ENCODE measurements around the gene APOL6.
"Not testable (repeated sequence)": the region's sequence is repeated elsewhere in the genome, so short reads cannot be mapped to it uniquely, and the experiment has no call there.

APOL6 gene

DNA sequence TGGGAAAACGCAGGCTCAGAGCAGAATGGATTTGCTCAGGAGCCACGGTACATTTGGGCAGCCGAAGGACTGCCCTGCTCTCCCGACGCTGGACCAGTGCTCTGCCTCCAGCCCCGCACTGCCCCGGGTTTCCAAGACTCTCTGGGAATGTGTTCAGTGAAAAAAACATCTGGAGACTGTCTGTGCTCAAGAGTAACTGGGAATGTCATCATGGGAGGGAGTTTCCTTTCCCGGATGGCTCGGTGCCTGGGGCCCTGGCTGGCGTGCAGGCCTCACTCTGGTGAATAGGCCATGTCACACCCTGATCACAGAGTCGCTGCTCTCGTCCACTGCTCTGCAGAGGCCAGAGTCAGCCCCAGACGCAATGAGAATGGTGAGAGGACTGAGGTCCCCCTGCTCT is 9.8 kb upstream of the APOL6 start:
- peak; percentile 61 for DNase-seq

- DNase-seq: no peak
These were observed 6.6 kb upstream of the APOL6 start for GRCh38 chr22:35641494-35642120.

- no peak for DNase-seq
These were observed 5.9 kb upstream of the APOL6 start for GRCh38 chr22:35642305-35642741.

GRCh38 chr22:35643991-35644390 is 4.3 kb upstream of the APOL6 start:
- DNase-seq: no peak

GRCh38 chr22:35645646-35646045 is 2.6 kb upstream of the APOL6 start:
- no peak for DNase-seq

DNA sequence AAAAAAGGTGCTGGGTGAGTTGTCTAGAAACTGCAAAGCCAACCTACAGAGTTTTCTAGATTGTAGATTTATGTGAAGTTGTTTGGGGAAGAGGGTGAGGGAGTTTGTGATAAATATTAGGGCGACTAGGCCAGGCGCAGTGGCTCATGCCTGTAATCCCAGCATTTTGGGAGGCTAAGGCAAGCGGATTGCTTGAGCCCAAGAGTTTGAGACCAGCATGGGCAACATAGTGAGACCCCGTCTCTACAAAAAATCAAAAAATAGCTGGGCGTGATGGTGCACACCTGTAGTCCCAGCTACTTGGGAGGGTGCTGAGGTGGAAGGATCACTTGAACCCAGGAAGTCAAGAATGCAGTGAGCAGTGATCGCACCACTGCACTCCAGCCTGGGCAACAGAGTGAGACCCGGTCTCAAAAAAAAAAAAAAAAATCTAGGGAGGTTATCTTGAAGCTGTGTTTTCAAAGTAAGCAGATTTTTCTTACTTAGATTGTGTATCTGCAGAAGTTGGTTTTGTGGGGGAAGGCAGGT is 844 bp downstream of the APOL6 start:
- DNase-seq: no peak

DNA sequence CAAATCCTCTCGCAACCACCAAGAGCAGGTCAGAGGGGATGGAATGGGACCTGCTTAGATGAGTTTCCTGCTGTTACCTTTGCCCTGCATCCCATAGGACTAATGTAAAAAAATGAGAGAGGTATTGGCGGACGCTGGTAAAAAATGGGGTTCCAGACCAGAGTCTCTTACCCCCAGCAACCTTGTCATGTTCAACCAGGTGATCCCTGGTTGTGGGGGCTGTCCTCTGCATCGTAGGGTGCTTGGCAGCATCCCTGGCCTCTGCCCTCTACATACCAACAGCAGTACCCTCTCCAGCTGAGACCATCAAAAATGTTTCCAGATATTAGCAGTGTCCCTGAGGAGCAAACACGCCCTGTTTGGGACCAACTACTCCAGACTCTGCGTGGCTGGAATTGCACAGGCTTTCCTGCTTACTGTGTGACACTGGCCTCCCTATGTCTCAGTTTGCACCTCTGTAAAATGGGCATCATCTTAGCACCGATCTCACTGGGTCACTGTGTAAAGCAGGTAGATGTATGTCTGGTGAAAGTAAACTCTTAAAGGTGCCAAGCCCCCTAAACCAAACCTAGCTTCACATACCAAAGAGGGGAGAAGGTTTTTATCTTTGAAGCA is 1.5 kb downstream of the APOL6 start:
- DNase-seq: no peak

DNA sequence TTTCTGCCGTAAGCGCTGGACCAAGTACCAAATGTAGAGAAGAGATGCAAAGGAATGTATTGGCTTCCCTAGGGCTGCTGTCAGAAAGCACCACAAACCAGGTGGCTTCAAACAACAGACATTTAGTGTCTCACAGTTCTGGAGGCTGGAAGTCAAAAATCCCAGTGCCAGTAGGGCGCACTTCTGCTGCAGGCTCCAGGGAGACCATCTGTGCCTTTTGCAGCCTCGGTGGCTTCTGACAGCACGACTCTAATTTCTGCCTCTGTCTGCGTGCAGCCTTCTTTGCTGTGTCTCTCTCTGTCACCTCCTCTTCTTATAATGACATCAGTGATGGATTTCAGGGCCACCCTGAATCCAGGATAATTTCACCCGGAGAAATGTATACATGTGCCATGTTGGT is 2.8 kb downstream of the APOL6 start:
- DNase-seq: no peak

- no peak for DNase-seq
These were observed 5.6 kb downstream of the APOL6 start for GRCh38 chr22:35653824-35654223.

DNA sequence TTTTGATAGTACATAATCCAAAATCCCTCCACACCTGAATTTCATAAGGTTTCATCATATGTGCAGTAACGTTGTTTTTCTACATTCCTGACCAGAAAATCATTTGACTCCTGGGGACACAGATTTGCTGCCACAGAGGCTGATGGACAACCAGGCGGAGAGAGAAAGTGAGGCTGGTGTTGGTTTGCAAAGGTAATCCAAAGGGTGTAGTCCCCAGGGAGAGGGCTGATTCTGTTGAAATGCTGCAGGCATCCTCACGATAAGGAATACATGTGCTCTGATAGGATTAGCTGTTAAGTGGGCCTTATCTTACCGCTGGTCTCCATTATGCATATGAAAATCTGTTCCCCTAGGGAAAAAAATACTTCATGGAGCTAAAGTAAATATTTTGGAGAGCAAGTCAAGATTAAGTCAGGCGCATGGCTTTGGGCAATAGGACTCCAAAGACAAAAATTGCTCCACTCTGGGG is 8.1 kb downstream of the APOL6 start:
- no peak for DNase-seq

- DNase-seq: no peak
These were observed 9.5 kb downstream of the APOL6 start for GRCh38 chr22:35657571-35658312.

- no peak for DNase-seq
These were observed 12.3 kb downstream of the APOL6 start for GRCh38 chr22:35660291-35661127.

DNA sequence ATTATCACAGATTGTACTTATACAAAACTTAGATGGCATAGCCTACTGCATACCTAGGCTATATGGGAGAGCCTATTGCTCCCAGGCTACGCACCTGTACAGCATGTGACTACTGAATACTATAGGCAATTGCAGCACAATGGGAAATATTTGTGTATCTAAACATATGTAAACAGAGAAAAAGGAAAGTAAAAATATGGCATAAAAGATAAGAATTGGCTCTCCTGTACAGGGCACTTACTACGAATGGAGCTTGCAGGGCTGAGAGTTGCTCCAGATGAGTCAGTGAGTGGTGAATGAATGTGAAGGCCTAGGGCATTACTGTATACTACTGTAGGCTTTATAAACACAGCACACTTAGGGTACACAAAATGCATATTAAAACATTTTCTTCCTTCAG is 13.2 kb downstream of the APOL6 start:
- DNase-seq: no peak

DNA sequence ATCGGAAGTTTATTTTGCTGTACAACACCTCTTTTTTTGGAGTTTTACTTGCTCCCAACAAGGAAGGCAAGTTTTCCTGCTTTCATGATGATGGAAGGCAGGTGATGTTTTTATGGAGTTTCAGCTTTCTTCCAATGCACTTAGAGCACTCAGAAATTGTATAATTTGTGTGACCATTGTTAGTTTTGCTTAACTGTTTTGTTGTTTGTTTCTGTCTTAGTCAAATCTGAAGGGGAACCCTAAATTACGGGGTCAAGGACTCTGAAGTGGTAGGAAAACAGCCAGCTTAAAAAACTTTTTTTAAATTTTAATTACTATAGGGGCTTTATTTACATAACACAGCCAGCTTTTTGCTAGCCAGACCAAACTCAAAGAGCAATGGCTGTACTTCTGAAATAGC is 14.7 kb downstream of the APOL6 start:
- no peak for DNase-seq

- no peak for DNase-seq
These were observed 15.1 kb downstream of the APOL6 start for GRCh38 chr22:35663371-35663770.

GRCh38 chr22:35664955-35665587 is 16.8 kb downstream of the APOL6 start:
- DNase-seq: no peak

- not testable (repeated sequence) for DNase-seq
These were observed 18.5 kb downstream of the APOL6 start for GRCh38 chr22:35666699-35667098.

DNA sequence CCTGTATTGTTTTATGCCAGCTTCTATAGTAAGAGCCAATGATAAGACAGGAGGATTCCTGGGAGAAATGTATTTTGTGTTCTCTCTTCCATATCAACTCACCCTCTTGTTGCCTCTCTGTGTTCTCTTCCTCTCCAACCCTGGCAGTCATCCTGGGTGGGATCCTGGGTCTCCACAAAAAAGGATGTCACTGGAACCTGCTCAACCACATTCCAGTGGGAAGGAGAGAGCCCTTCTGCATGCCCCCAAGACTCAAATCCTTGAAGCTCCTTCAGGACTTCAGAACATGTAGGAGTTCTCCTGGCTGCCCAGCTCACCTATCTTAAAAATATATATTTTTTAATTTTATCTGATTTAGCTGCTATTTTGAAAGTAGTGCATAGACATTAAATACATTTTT is 26.1 kb downstream of the APOL6 start:
- no peak for DNase-seq

DNA sequence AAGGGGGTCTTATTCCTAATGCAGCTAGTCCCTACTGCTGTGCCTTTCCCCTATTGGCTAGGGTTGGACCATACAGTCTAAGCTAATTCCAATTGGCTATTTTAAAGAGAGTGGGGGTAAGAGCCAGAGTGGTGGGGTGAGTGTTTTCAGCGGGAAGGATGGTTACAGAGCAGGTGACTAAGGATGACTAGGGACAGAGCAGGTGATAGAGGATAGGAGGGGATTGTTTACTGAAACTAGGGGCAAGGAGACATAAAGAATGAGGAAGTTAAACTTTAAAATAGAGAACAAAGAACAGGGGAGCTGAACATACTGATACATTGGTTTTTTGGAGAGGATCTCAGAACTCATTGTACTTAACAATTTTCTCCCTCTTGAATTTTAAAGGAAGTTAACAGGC is 27.8 kb downstream of the APOL6 start:
- DNase-seq: not testable (repeated sequence)

DNA sequence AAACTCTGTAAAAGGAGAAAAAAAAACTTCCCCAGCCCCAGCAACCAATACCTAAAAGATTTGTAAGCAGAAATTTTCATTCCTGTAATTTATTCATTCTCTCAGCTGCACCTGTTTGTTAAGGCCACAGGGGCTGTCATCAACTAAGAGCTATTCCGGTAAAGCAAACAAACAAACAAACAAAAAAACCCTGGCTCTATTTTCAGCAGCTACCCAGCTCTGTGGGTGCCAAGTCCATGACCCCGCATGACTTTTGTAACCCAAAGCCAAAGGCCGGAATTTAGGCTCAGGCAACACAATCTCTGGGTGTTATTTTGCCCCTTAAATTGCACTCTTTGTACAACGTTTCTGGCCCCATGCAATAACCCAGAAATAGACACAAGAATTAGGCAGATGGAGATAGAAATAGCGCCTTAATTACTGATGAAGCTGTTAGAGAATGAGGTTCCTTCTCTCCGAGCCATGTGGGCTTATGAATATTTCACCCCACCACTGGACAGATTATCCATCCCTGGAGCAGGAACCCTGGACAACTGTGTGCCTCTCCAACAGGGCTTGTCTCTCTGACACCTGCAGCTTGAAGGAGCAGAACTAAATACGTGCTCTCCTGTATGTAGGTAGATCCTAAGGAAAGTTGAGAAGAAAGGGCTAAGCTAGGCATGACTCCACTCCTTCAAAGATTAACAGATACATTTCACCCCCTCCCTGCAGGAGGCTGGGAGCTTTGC is 29.4 kb downstream of the APOL6 start:
- no peak for DNase-seq

DNA sequence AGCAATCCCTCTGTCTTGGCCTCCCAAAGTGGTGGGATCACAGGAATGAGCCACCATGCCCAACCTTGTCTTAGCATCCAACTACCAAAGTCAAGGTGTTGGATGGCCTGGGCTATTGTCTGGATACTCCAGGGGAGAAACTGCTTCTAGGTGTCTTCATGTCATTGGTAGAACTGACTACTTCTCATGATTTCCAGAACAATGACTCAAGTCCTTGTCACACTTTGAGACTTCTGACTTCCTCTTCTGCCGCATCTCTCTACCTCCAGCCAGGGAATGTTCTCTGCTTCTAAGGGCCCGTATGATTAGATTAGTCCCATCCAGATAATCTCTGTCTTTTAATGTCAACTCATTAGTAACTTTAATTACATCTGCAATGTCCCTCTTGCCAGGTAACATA is 30.6 kb downstream of the APOL6 start:
- no peak for DNase-seq

DNA sequence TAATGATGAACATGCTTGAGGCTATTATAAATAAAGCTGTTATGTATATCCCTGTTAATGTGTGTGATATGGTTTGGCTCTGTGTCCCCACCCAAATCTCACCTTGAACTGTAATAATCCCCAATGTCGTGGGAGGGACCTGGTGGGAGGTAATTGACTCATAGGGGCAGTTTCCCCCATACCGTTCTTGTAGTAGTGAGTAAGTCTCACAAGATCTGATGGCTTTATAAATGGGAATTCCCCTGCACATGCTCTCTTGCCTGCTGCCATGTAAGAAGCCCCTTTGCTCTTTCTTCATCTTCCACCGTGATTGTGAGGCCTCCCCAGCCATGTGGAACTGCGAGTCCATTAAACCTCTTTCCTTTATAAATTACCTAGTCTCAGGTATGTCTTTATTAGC is 31.2 kb downstream of the APOL6 start:
- DNase-seq: not testable (repeated sequence)
